HG03175 (cell line): ENCODE results near the gene C1orf21.

Experiments used
- ATAC-seq: cut with Tn5 transposase; IDR thresholded peaks from one replicate; pipeline ENCODE4 v1.9.1; 2021; ENCODE audit warnings: mild to moderate bottlenecking, moderate library complexity; ENCODE audit not compliant: unreplicated experiment

Gene C1orf21

DNA sequence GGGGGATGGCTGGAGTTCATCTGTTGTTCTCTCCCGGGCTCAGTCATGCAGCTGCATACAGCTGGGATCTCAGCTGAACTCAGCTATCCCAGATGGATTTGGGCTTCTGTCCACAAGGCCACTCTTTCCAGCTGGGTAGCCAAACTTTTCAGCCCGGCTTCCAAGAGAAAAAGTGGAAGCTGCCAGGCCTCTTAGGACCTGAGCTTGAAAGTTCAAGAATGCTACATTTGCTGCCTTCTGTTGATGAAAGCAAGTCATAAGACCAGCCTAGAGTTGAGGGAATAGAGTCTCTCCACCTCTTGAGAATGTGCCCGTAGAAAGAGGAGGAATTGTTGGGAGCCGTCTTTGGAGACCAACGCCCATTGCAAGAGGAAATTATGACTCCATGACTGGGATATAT is 95.3 kb downstream of the C1orf21 start:
- no peak for ATAC-seq

DNA sequence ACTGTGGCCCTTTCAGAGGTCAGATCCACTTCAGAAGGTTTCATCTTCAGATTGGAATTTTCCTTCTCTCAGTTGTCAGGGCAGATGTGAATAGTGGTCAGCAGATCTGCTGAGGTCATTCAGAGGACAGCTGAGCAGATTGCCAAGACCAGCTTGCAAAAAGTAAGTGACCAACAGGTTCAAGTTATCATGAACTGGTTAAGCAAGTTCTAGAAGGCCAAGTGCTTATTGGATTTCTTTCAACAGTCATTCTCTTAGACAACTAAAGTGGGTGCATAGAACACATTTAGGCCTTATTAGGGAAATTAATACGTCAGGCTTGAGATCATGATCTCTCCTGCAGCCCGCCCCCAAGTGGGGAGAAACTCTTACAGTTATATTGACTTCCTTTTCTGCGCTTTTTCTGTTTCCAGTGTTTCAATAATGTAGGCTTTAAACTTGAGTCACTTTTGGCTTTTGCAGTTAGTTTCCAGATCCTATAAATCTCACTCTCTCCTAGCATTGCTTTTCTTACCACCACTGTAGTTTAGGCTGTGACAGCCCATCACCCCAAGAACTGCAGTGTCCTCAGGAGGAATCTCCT is 96.4 kb downstream of the C1orf21 start:
- ATAC-seq: no peak

DNA sequence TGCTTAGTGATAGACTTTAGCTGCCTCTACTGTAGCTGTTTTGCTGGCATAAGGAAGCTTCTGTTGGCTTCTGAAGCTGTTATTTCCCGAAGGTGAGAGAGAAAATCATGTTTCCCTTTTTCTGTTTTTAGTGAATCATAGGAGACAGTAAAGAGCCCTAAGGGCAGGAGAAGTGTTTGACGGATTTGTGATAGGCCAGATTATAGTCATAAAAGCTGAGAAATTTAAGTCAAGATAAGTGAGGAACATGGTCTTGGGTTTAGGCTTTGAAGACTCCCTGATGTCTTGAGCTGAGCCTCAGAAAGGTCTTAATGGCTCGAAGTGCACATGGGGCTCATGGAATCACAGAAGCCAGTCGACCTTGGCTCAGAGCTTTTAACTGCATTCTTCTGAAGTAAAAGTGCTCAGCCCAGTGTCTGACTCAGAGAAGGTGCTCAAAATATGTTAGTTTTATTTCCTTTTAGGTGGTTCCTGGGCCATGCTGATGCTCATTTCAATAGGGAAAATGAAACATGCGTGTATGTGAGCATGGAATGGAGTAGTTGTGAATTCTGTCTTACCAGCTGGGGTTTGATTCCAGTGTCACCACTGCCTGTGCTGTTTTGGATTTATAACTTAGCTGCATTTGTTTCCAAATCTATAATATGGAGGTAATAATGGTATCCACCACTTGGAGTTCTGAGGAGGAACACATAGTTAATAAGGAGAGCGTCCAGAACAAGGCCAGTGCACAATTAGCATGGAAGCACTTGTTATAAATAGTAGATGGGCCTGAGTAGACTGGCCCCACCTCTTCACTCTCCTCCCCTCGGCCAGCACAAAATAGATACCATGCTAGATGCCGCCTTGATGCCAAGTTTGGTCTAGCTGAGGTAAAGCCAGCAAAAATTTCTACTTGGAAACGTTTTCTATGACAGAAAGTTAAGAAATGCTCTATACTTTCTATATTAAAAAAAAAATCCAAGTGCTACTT is 99.2 kb downstream of the C1orf21 start:
- ATAC-seq: no peak

DNA sequence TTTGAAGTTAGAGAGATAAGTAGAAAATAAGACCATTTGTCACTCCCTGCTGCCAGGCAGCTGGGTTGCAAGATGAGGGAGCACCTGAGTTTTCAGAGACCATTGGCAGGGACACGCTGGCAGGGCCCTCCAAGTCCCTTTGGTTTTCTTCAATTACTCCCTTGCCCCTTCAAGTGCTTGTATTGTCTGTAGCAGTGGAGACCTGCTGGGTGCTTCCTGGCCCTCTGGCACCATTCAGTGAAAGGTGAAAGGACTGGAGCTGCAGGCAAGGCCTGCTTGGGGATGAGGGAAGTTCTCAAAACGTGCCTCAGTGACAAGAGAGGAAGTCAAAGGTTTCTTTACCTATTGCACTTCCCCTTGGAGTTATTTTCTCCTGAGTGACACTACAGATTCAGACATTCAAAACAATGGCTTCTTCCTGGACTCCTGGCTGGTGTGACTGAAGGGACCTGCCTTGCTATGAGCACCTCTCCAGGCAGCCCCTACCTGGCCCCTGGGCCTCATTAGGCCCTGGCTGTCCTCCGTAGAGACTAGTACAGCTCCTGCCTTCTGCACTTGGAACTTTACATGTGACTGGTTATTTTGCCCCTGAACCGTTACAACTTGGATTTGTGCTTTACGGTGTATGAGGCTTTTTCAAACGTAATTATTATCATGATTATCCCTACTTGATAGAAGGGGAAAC is 100.1 kb downstream of the C1orf21 start:
- ATAC-seq: no peak

DNA sequence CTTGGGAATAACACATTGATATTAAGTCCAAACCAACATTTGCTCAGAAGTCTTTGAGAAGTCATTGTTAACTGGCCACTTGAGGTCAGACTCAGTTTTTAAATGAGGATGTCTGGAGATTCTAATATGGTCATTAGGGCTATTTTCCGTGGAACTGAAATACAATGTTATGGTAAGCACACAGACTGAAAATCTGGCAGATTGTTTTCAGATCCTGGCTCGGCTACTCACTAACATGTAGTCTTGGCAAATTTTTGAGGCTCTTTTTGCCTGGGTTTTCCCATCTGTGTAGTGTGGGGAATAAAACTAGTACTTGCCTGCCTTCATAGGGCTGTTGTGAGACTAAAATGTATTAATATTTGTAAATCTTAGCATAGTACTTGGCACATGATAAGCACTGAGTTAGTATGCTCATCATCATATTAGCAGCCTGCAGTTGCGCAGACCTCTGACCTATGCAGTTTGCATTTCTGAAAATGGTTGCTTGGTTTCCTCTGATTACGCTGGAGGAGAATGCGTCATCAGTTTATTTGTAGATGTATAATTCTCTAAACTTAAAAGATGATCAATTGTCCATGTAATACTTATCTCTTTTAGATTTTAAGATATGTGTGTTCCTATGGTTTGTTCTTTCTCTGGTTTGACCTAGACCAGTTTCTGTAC is 100.8 kb downstream of the C1orf21 start:
- no peak for ATAC-seq

DNA sequence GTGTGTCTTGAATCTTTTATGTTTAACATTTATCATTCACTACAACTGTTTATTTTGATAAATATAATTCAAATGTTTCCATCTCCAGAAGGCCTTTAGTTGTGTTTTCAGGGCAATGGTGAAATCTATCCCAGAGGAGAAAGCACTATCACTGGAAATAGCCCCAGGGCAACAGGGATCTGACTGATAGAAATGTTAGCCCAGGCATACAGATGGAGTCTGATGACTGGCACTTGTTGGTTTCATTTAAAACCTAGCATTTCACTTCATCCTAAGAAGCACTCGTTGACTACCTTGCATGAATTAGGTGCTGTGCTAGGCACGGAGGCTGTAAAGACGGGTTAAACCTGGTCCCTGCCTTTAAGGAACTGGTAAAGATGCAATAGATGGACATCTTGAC is 103.1 kb downstream of the C1orf21 start:
- no peak for ATAC-seq

GRCh38 chr1:184492536-184492935 is 105.7 kb downstream of the C1orf21 start:
- no peak for ATAC-seq

DNA sequence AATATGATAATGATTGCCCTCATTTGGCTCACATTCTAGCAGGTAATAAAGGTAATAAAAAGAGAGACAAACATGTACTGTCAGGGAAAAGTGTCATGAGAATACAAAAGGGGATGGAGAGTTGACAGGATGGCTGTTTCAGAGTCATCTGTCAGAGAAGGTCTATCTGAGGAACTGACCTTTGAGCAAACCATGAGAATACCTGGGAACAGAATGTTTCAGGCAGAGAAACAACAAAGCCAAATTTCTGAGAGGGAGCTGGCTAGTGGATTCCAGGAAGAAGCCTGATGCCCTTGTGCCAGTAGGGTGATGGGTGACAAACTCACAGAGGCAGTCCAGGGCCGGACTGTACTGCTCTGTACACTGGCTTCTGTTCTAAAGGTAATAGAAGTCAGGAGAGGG is 107.2 kb downstream of the C1orf21 start:
- ATAC-seq: no peak

DNA sequence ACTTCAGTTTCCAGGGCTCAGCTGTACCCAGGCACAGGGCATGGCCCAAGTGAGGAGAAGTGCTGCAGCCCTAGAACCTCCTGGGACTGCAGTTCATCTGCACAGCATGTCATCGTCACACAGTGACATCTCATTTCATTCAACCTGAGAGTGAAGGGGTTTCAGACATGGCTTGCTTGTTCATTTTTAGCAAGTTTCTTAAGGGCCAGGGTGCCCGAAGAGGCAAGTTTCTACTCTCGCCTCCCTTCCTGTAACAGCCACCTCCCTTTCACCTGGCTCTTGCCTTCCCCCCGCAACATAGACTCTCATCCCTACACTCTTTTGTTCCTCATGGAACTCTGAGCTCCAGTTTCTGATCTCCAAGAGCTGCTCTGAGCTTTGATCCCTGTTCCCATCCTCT is 108.1 kb downstream of the C1orf21 start:
- ATAC-seq: peak; percentile 68

- no peak for ATAC-seq
Measured at GRCh38 chr1:184497959-184498723, 111.3 kb downstream of the C1orf21 start.

DNA sequence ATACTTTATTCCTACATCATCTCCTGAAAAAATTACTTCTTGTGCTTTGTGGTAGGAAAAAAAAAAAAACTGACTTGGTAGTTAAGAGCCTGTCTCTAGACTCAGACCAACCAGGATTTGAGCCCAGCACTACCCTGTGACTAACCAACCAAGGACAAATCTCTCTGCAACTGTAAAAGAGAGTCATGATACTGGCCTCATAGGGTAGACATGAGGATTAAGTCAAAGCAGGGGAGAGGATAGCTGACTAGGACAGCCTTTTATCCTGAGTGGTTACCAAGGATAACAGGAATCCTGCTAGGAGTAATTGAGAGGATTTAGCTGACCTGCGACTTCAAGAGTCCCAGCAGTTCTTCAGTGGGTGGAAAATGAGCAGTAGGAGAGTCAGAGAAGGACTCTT is 112.8 kb downstream of the C1orf21 start:
- no peak for ATAC-seq

DNA sequence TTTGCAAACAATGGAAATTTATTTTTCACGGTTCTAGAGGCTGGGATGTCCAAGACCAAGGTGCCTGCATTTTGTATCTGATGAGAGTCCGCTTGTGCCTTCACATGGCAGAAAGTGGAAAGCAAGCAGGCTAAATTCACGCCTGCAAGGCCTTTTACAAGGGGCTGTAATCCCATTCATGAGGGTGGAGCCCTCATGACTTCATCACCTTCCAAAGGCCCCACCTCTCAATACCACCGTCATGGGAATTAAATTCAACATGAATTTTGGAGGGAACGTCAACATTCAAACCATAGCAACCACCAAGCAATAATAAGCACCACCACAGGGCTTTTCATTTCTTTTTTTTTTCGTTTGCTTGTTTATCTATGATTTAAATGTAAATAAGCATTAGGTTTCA is 115.3 kb downstream of the C1orf21 start:
- no peak for ATAC-seq

DNA sequence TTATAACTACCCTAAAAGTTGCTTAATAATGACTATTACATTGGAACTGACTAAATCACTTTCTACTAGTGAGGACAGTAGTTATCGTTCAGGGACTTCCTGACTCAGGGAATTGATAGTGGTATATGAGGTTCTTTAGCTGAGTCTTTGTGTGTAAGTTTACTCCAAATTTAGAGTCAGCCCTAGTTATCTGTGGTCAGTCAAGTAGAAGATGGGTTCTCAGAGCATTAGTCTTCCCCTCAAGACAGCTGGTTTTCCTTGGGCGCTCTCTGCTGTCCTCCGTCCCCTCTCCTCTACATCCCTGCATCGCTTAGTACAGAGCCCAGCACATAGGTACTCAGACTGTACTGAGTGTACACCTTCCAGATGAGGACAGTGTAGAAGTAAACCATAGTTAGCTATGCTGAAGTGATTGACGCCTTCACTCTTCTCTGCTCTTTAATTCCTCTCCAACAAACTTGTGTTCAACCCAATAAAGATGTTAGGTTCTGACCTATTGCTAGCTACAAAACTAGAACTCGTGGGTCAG is 116.5 kb downstream of the C1orf21 start:
- ATAC-seq: no peak

DNA sequence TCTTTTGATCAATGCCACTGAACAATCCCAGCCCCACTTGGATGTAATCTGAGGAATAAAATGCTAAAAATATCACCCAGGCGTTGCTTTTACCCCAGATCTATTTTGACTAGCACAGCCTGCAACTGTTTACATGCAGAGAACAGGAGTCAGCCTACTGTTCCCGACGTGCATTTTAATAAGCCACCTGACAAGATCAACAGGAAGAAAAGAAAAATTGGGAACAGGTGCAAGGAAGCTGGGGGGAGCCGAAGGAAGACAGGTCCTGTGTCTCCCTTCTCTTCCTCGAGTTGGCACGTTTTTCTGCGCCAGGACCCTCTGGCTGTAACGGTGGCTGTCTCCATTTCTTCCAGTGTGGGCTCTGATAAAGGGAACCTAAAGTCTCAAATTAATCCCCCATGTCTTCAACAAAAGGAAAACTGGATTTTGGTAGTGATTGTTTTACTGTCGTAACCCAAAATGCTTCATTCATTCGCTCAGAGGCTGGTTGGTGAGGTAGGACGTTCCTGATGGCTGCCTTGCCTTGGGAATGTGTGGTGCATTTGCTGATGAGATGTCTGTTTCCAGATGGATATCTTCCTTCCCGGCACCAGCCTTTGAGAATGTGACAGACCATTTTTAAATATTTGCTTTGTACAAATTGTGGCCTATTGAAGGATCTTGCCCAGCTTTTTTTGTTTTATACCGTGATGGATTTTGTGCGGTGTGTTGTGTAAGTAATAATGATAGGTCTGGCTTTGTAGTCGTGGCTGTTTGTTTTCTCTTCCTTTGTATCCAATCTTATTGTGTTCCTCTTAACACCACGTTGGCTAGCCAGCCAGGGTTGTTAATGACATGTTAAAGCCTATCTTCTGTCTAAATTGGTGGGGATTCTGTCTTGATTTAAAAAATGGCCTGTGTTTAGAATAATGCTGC is 117.5 kb downstream of the C1orf21 start:
- no peak for ATAC-seq

- no peak for ATAC-seq
Measured at GRCh38 chr1:184504955-184505338, 118.1 kb downstream of the C1orf21 start.

DNA sequence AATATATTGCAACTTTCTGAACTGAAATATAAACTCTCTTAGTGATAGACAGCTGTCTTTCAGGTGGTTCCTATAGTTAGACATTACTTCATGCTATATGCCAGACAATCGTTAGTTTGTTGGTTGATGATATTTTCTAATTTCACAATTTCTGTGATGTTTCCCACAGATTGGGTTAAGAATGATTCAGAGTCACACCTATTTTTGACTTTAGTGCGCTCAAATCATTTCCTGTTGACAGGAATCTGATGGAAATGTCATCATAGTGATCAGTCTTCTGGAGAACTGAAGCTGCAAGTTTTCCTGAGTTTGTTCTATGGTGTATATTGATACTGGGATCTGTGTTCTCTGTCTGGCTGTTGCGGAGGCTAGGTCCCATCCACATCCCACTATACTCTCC is 119.7 kb downstream of the C1orf21 start:
- ATAC-seq: no peak

DNA sequence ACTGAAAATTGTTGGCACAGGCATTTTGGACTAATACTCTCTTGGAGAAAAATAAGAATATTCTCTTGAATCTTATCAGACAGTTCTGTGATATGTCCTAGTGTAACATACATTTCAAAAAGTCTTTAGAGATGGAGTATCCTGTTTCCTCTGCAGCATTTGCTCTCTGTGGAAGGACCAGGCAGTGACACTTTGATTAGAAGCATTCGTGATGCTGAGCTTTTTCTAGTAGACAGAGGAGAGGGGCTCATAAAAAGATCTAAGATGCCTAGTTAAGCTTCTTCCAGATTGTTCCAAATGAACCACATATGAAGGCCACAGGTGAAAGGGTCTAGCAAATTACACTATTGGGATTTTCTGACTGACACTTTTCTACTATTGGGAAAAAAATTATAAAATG is 120.3 kb downstream of the C1orf21 start:
- ATAC-seq: no peak

DNA sequence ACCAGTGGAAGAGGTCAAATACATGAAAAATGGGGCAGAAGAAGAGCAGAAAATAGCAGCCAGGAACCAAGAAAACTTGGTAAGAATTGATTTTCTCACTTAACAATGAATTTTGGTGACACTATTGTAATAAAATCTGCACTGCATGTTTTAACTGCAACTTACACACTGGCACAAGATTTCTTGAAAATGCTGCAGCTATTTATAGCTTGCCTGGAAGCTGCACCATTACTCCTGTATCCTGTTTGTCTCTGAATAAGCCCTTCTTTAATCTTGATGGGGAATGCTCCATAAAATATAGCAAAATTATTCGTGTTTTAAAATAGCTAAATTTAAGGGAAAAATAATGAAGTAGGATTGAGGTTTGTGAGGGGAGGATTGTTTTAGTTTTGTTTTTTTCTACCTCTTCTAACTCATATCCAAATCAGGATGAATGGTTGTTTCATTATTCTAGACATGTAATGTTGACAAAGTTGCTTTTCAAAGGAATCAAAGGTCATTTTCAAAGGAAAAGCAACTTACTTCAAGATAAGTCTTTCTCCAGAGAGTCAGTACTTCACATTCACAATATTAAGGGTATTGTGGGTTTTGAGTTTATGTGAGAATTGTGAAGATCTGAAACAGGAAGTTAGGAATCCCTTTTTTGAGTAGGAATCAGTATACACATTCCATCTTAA is 120.9 kb downstream of the C1orf21 start:
- no peak for ATAC-seq

- ATAC-seq: no peak
Measured at GRCh38 chr1:184509105-184509504, 122.3 kb downstream of the C1orf21 start.
